Measurements from ENCODE around the gene GAS5.

GAS5 gene

DNA sequence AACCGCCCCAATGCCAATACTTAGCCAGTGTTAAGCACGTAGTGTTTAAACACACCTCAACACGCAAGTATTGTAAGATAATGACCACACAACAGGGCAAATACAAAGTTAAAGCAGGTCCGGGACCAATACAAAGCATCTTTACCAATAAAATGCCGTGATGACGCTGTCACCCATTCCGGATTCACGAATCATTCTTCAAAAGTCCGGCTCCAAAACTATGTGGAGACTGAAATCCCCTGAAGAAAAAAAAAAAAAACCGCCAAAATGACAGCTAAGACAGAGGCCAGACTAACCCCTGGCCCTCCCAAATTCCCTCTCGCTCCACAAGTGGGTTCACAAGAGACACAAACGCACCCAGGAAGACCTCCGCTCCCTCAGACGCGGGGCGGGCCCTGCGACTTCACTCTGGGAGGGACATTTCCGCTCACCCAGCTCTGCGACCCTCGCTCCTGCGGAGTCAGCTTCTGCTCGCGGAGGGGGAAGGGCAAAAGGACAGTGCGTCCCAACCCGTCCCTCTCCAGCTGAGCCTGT lies 43.9 kb downstream of the GAS5 start:
- no peak for DNase-seq

GRCh38 chr1:173821680-173822079 lies 46.1 kb downstream of the GAS5 start:
- DNase-seq = no peak

DNA sequence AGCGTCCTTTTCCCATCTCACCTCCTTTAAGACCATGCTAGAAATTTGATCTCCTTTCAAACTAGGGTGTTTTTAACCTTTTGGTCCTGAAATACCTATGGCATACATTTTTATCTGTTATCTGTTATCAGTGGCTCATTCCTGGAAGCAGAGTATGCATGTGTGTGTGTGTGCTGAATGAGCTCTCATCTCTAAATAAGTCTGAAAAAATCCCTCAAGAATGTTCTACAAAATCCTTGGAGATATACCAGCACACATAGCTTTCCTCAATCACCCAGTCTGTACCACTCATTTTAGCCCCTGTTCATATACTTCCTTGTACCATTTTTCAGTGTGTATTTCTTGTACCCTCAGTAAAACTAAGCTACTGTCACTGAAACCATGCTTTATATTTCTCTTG lies 49.3 kb downstream of the GAS5 start:
- DNase-seq = no peak
